HEK293 (cell line): Measurements from ENCODE around the gene CEP63.

Experiments used
- CTCF ChIA-PET: fragments of 350-600 bp; formaldehyde crosslinking; extraction: SDS; loops from one replicate; lab custom pipeline; 2021; ENCODE audit warnings: antibody characterized with exemption; lab: Yijun Ruan, JAX
- POLR2A ChIA-PET: fragments of 300-600 bp; formaldehyde crosslinking; extraction: SDS; loops from one replicate; lab custom pipeline; 2020; ENCODE audit warnings: antibody characterized with exemption, inconsistent platforms; lab: Yijun Ruan, JAX
- H3K27ac ChIP-seq: fragments of 200-500 bp; sonication (Bioruptor generic); 2 replicates; pipeline ENCODE4 v1.5.1; 2014; ENCODE audit warnings: low read depth, low read length, control low read depth, inconsistent platforms; ENCODE audit errors: extremely low read depth
- H3K36me3 ChIP-seq, 2 experiments: fragments of 200-500 bp in 1 of 2; sonication (Bioruptor generic) in 1 of 2; 1 replicate in 1 of 2; 2 replicates in 1 of 2; pipeline ENCODE4 v1.5.1; 2014 to 2017; ENCODE audit warnings: inconsistent platforms in 2 of 2, low read length in 2 of 2; ENCODE audit not compliant: control insufficient read depth in 2 of 2, insufficient read depth in 1 of 2
- H3K4me1 ChIP-seq: fragments of 200-500 bp; sonication (Bioruptor generic); 2 replicates; pipeline ENCODE4 v1.5.1; 2014; ENCODE audit warnings: mild to moderate bottlenecking, low read length, inconsistent platforms; ENCODE audit not compliant: control insufficient read depth, insufficient read depth
- H3K4me3 ChIP-seq: 2 replicates; pipeline ENCODE4 v1.5.1; 2011; ENCODE audit warnings: low read depth, mild to moderate bottlenecking, control low read depth, low read length, moderate library complexity
- H3K9me3 ChIP-seq: fragments of 200-500 bp; sonication (Bioruptor generic); 2 replicates; pipeline ENCODE4 v1.5.1; 2014; ENCODE audit warnings: low read depth, low read length, inconsistent platforms; ENCODE audit not compliant: control insufficient read depth, insufficient read depth
- IKZF3 ChIP-seq: fragments of 450-650 bp; IDR thresholded peaks from 2 replicates; pipeline ENCODE4 v1.5.0; 2018; ENCODE audit warnings: missing biosample characterization, mild to moderate bottlenecking, missing genetic modification characterization, moderate library complexity
- KLF1 ChIP-seq: fragments of 450-650 bp; formaldehyde crosslinking; IDR thresholded peaks from 2 replicates; pipeline ENCODE4 v1.5.1; 2016; ENCODE audit warnings: missing biosample characterization, missing genetic modification characterization
- KLF10 ChIP-seq: fragments of 450-650 bp; IDR thresholded peaks from 2 replicates; pipeline ENCODE4 v1.5.1; 2018; ENCODE audit warnings: missing biosample characterization, mild to moderate bottlenecking, missing genetic modification characterization
- MYNN ChIP-seq: fragments of 450-650 bp; formaldehyde crosslinking; IDR thresholded peaks from 2 replicates; pipeline ENCODE4 v1.5.1; 2016; ENCODE audit warnings: missing biosample characterization, missing genetic modification characterization, borderline replicate concordance
- MZF1 ChIP-seq: fragments of 450-650 bp; formaldehyde crosslinking; IDR thresholded peaks from 2 replicates; pipeline ENCODE4 v1.5.1; 2017; ENCODE audit warnings: missing biosample characterization, missing genetic modification characterization, borderline replicate concordance
- SCRT2 ChIP-seq: fragments of 450-650 bp; formaldehyde crosslinking; IDR thresholded peaks from 2 replicates; pipeline ENCODE4 v1.5.1; 2016; ENCODE audit warnings: missing biosample characterization, missing genetic modification characterization
- TRIM28 ChIP-seq: IDR thresholded peaks from 2 replicates; pipeline ENCODE4 v1.6.1; 2011; ENCODE audit warnings: low read length, control low read depth, borderline replicate concordance
- ZNF223 ChIP-seq: fragments of 450-650 bp; formaldehyde crosslinking; IDR thresholded peaks from 2 replicates; pipeline ENCODE4 v1.5.1; 2016; ENCODE audit warnings: missing biosample characterization, missing genetic modification characterization
- ZNF292 ChIP-seq: fragments of 450-650 bp; formaldehyde crosslinking; IDR thresholded peaks from 2 replicates; pipeline ENCODE4 v1.5.1; 2016; ENCODE audit warnings: low read depth, missing biosample characterization, missing genetic modification characterization, borderline replicate concordance
- ZNF548 ChIP-seq: fragments of 450-650 bp; formaldehyde crosslinking; IDR thresholded peaks from 2 replicates; pipeline ENCODE4 v1.5.1; 2016; ENCODE audit warnings: missing biosample characterization, missing genetic modification characterization
- ZNF558 ChIP-seq: fragments of 450-650 bp; formaldehyde crosslinking; IDR thresholded peaks from 2 replicates; pipeline ENCODE4 v1.5.1; 2016; ENCODE audit warnings: missing biosample characterization, missing genetic modification characterization
- ZNF561 ChIP-seq: fragments of 450-650 bp; IDR thresholded peaks from 2 replicates; pipeline ENCODE4 v1.5.1; 2018; ENCODE audit warnings: missing biosample characterization, missing genetic modification characterization, borderline replicate concordance
- ZNF654 ChIP-seq: fragments of 450-650 bp; formaldehyde crosslinking; IDR thresholded peaks from 2 replicates; pipeline ENCODE4 v1.5.1; 2016; ENCODE audit warnings: low read depth, missing biosample characterization, missing genetic modification characterization
- TF ChIP-seq, protein P1 (sequence below): fragments of 450-650 bp; formaldehyde crosslinking; conservative IDR thresholded peaks from 2 replicates; pipeline ENCODE4 v1.5.1; 2016; ENCODE audit warnings: low read depth, missing biosample characterization, missing genetic modification characterization
- TF ChIP-seq, protein P2 (sequence below): fragments of 450-650 bp; IDR thresholded peaks from 2 replicates; pipeline ENCODE4 v1.5.1; 2018; ENCODE audit warnings: missing biosample characterization, missing genetic modification characterization
- TF ChIP-seq, protein P3 (sequence below): fragments of 450-650 bp; formaldehyde crosslinking; IDR thresholded peaks from 2 replicates; pipeline ENCODE4 v1.5.1; 2016; ENCODE audit warnings: missing biosample characterization, missing genetic modification characterization
- TF ChIP-seq, protein P4 (sequence below): fragments of 450-650 bp; formaldehyde crosslinking; IDR thresholded peaks from 2 replicates; pipeline ENCODE4 v1.5.1; 2016; ENCODE audit warnings: missing biosample characterization, missing genetic modification characterization

Gene CEP63

DNA sequence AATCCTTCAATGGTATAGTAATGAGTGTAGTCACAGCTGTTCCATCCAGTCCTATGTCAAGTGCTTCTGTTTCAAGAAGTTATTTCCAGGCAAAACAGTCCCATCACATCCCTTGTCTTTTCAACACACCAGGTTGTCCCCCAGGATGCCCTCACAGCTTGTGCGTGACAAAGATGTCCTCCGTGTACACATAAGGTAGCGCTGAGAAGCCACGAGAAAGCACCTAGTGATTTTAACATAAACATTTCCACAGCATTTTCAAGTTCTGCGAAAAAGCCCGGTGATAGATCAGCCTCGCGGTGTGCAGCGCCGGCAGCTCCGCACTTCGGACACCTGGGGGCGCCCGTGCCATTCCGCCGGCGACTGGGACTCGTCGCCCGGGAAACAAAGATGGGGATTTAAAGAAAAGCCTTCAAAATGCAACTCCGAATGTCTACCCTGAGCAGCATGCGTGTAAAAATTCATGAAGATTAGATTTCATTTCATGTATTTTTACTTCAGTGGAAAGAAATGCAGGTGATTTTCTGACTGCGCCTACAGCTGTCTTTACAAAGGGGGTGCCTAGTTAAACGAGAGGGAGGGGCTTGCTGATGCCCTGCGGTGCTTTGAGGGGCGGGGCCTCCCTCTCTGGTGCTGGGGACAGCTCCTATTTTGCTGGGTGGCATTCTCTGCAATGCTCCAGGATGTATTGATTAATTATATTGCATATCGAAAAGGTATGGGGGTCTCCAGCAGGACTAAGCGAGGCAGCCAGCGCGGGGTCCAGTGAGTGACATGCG lies 115.0 kb downstream of the CEP63 start:
- POLR2A ChIA-PET: interaction anchor here (0.7 kb wide), 1 partner anchor 155 kb away, joined by 3 read pairs; no protein-coding TSS in a partner anchor
- CTCF ChIA-PET: interaction anchor here (0.6 to 3.7 kb wide), 22 partner anchors 9 to 1441 kb away, joined by 3 to 17 read pairs (median 4); partner anchors contain the start of gene EPHB1
- no peak overlapping the region for H3K4me3 ChIP-seq
- no peak overlapping the region for H3K27ac ChIP-seq
- H3K4me1 ChIP-seq: no peaks in the 10 kb centered on the region
- no peaks in the 10 kb centered on the region for H3K36me3 ChIP-seq
- no peaks in the 10 kb centered on the region for H3K9me3 ChIP-seq
- TF ChIP-seq KLF10 (tag by site-specific recombination): no peak
- TF ChIP-seq, protein P1, sequence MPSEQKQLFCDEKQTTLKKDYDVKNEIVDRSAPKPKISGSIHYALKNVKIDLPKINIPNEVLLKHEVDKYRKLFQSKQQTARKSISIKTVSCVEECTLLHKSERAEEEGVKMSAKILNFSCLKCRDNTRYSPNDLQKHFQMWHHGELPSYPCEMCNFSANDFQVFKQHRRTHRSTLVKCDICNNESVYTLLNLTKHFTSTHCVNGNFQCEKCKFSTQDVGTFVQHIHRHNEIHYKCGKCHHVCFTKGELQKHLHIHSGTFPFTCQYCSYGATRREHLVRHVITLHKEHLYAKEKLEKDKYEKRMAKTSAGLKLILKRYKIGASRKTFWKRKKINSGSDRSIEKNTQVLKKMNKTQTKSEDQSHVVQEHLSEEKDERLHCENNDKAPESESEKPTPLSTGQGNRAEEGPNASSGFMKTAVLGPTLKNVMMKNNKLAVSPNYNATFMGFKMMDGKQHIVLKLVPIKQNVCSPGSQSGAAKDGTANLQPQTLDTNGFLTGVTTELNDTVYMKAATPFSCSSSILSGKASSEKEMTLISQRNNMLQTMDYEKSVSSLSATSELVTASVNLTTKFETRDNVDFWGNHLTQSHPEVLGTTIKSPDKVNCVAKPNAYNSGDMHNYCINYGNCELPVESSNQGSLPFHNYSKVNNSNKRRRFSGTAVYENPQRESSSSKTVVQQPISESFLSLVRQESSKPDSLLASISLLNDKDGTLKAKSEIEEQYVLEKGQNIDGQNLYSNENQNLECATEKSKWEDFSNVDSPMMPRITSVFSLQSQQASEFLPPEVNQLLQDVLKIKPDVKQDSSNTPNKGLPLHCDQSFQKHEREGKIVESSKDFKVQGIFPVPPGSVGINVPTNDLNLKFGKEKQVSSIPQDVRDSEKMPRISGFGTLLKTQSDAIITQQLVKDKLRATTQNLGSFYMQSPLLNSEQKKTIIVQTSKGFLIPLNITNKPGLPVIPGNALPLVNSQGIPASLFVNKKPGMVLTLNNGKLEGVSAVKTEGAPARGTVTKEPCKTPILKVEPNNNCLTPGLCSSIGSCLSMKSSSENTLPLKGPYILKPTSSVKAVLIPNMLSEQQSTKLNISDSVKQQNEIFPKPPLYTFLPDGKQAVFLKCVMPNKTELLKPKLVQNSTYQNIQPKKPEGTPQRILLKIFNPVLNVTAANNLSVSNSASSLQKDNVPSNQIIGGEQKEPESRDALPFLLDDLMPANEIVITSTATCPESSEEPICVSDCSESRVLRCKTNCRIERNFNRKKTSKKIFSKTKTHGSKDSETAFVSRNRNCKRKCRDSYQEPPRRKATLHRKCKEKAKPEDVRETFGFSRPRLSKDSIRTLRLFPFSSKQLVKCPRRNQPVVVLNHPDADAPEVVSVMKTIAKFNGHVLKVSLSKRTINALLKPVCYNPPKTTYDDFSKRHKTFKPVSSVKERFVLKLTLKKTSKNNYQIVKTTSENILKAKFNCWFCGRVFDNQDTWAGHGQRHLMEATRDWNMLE: no peak
- TF ChIP-seq SCRT2: no peak
- no peak for TF ChIP-seq MYNN (tag by site-specific recombination)
- no peak for TF ChIP-seq ZNF223
- no peak for TF ChIP-seq KLF1
- TF ChIP-seq, protein P2, sequence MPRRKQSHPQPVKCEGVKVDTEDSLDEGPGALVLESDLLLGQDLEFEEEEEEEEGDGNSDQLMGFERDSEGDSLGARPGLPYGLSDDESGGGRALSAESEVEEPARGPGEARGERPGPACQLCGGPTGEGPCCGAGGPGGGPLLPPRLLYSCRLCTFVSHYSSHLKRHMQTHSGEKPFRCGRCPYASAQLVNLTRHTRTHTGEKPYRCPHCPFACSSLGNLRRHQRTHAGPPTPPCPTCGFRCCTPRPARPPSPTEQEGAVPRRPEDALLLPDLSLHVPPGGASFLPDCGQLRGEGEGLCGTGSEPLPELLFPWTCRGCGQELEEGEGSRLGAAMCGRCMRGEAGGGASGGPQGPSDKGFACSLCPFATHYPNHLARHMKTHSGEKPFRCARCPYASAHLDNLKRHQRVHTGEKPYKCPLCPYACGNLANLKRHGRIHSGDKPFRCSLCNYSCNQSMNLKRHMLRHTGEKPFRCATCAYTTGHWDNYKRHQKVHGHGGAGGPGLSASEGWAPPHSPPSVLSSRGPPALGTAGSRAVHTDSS (tag by site-specific recombination): no peak
- TF ChIP-seq, protein P3, sequence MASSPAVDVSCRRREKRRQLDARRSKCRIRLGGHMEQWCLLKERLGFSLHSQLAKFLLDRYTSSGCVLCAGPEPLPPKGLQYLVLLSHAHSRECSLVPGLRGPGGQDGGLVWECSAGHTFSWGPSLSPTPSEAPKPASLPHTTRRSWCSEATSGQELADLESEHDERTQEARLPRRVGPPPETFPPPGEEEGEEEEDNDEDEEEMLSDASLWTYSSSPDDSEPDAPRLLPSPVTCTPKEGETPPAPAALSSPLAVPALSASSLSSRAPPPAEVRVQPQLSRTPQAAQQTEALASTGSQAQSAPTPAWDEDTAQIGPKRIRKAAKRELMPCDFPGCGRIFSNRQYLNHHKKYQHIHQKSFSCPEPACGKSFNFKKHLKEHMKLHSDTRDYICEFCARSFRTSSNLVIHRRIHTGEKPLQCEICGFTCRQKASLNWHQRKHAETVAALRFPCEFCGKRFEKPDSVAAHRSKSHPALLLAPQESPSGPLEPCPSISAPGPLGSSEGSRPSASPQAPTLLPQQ (tag by site-specific recombination): no peak
- TF ChIP-seq ZNF558 (tag by site-specific recombination): no peak
- no peak for TF ChIP-seq ZNF548 (tag by site-specific recombination)
- TF ChIP-seq ZNF561 (tag by site-specific recombination): no peak
- TF ChIP-seq, protein P4, sequence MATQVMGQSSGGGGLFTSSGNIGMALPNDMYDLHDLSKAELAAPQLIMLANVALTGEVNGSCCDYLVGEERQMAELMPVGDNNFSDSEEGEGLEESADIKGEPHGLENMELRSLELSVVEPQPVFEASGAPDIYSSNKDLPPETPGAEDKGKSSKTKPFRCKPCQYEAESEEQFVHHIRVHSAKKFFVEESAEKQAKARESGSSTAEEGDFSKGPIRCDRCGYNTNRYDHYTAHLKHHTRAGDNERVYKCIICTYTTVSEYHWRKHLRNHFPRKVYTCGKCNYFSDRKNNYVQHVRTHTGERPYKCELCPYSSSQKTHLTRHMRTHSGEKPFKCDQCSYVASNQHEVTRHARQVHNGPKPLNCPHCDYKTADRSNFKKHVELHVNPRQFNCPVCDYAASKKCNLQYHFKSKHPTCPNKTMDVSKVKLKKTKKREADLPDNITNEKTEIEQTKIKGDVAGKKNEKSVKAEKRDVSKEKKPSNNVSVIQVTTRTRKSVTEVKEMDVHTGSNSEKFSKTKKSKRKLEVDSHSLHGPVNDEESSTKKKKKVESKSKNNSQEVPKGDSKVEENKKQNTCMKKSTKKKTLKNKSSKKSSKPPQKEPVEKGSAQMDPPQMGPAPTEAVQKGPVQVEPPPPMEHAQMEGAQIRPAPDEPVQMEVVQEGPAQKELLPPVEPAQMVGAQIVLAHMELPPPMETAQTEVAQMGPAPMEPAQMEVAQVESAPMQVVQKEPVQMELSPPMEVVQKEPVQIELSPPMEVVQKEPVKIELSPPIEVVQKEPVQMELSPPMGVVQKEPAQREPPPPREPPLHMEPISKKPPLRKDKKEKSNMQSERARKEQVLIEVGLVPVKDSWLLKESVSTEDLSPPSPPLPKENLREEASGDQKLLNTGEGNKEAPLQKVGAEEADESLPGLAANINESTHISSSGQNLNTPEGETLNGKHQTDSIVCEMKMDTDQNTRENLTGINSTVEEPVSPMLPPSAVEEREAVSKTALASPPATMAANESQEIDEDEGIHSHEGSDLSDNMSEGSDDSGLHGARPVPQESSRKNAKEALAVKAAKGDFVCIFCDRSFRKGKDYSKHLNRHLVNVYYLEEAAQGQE (tag by site-specific recombination): peak; percentile 74
- TF ChIP-seq ZNF292 (tag by site-specific recombination): no peak
- TF ChIP-seq MZF1 (tag by site-specific recombination): no peak
- TF ChIP-seq TRIM28: no peak
- peak; percentile 88 for TF ChIP-seq ZNF654
- TF ChIP-seq IKZF3 (tag by site-specific recombination): no peak
- TF ChIP-seq, all 188 proteins: peak for 2
